Liver (tissue), 9 donors: ENCODE data around the gene PLXNB1. TPM values are rescaled to one million over a fixed set of nuclear protein-coding genes. Genes with fewer than 3 reads are reported as not detected.

Experiments
- DNase-seq: peaks from one replicate; pipeline ENCODE4 v3.0.0-alpha.2; 2017; ENCODE audit warnings: low spot score
- H3K27ac ChIP-seq, 2 donors: one replicate each; pipeline ENCODE4 v1.7.0; 2013; ENCODE audit warnings: inconsistent platforms in 2 of 2, low read length in 2 of 2, control low read depth in 1 of 2, low read depth in 1 of 2, mild to moderate bottlenecking in 1 of 2
- H3K27me3 ChIP-seq, 4 donors: one replicate each; pipeline versions ENCODE4 v1.6.1 to v1.7.0; 2013; ENCODE audit warnings: low read length in 3 of 4, inconsistent platforms in 1 of 4, mild to moderate bottlenecking in 1 of 4, moderate library complexity in 1 of 4; ENCODE audit not compliant: control insufficient read depth in 4 of 4, insufficient read depth in 4 of 4
- H3K36me3 ChIP-seq, 4 donors: one replicate each; pipeline versions ENCODE4 v1.6.1 to v1.7.0; 2013; ENCODE audit warnings: low read length in 3 of 4, mild to moderate bottlenecking in 3 of 4, low read depth in 1 of 4, moderate library complexity in 1 of 4; ENCODE audit not compliant: control insufficient read depth in 4 of 4, insufficient read depth in 3 of 4
- H3K4me1 ChIP-seq, 4 donors: one replicate each; pipeline versions ENCODE4 v1.6.1 to v1.7.0; 2013; ENCODE audit warnings: low read length in 3 of 4, mild to moderate bottlenecking in 3 of 4, moderate library complexity in 1 of 4; ENCODE audit not compliant: control insufficient read depth in 4 of 4, insufficient read depth in 4 of 4
- H3K4me3 ChIP-seq, 3 donors: one replicate each; pipeline versions ENCODE4 v1.6.1 to v1.7.0; 2013; ENCODE audit warnings: low read length in 3 of 3, control low read depth in 1 of 3, low read depth in 1 of 3, mild to moderate bottlenecking in 1 of 3
- H3K9ac ChIP-seq, 2 donors: one replicate each; pipeline ENCODE4 v1.7.0; 2013; ENCODE audit warnings: low read length in 2 of 2, mild to moderate bottlenecking in 2 of 2, moderate library complexity in 2 of 2, control low read depth in 1 of 2, low read depth in 1 of 2
- H3K9me3 ChIP-seq, 4 donors: one replicate each; pipeline versions ENCODE4 v1.6.1 to v1.7.0; 2013; ENCODE audit warnings: low read length in 3 of 4; ENCODE audit not compliant: control insufficient read depth in 4 of 4
- CTCF ChIP-seq: fragments of 150-350 bp; IDR thresholded peaks from 2 replicates; pipeline ENCODE4 v1.5.1; 2017; ENCODE audit warnings: improper control_type of control experiment, low read depth, low read length; ENCODE audit not compliant: missing input control
- EGR1 ChIP-seq, 2 donors: IDR thresholded peaks; 2 replicates each; pipeline ENCODE4 v1.6.1; 2016 to 2018; ENCODE audit warnings: antibody characterized with exemption in 2 of 2, low read depth in 2 of 2
- FOXA1 ChIP-seq: IDR thresholded peaks from 2 replicates; pipeline ENCODE4 v1.6.1; 2016; ENCODE audit warnings: antibody characterized with exemption
- FOXA2 ChIP-seq: IDR thresholded peaks from 2 replicates; pipeline ENCODE4 v1.6.1; 2016; ENCODE audit warnings: antibody characterized with exemption
- GABPA ChIP-seq, 2 donors: IDR thresholded peaks in 1 of 2; conservative IDR thresholded peaks in 1 of 2; 2 replicates each; pipeline ENCODE4 v1.6.1; 2016; ENCODE audit warnings: antibody characterized with exemption in 2 of 2, mild to moderate bottlenecking in 1 of 2, moderate library complexity in 1 of 2
- HNF4A ChIP-seq, 2 donors: conservative IDR thresholded peaks; 2 replicates each; pipeline ENCODE4 v1.6.1; 2016; ENCODE audit warnings: antibody characterized with exemption in 2 of 2, mild to moderate bottlenecking in 2 of 2
- HNF4G ChIP-seq: IDR thresholded peaks from 2 replicates; pipeline ENCODE4 v1.6.1; 2016; ENCODE audit warnings: antibody characterized with exemption
- JUND ChIP-seq, 2 donors: IDR thresholded peaks; 2 replicates each; pipeline ENCODE4 v1.6.1; 2016; ENCODE audit warnings: antibody characterized with exemption in 2 of 2
- NR2F2 ChIP-seq: IDR thresholded peaks from 2 replicates; pipeline ENCODE4 v1.6.1; 2016; ENCODE audit warnings: antibody characterized with exemption
- RAD21 ChIP-seq, 2 donors: IDR thresholded peaks; 2 replicates each; pipeline ENCODE4 v1.6.1; 2016; ENCODE audit warnings: antibody characterized with exemption in 2 of 2, mild to moderate bottlenecking in 2 of 2
- REST ChIP-seq: IDR thresholded peaks from 2 replicates; pipeline ENCODE4 v1.6.1; 2016; ENCODE audit warnings: antibody characterized with exemption, mild to moderate bottlenecking
- RXRA ChIP-seq, 2 donors: IDR thresholded peaks; 2 replicates each; pipeline ENCODE4 v1.6.1; 2017 to 2018; ENCODE audit warnings: antibody characterized with exemption in 2 of 2, mild to moderate bottlenecking in 1 of 2
- SP1 ChIP-seq: IDR thresholded peaks from 2 replicates; pipeline ENCODE4 v1.6.1; 2018; ENCODE audit warnings: antibody characterized with exemption, mild to moderate bottlenecking
- TAF1 ChIP-seq: conservative IDR thresholded peaks from 2 replicates; pipeline ENCODE4 v1.6.1; 2016; ENCODE audit warnings: antibody characterized with exemption, mild to moderate bottlenecking
- YY1 ChIP-seq: IDR thresholded peaks from 2 replicates; pipeline ENCODE4 v1.6.1; 2016; ENCODE audit warnings: antibody characterized with exemption, mild to moderate bottlenecking
- ZBTB33 ChIP-seq: IDR thresholded peaks from 2 replicates; pipeline ENCODE4 v1.6.1; 2016; ENCODE audit warnings: antibody characterized with exemption
- WGBS: extraction: QIAGEN DNeasy Blood & Tissue Kit; methylation state at CpG from one replicate; pipeline ENCODE4 v1.1.7; 2013; 5-methylcytosine and 5-hydroxymethylcytosine counted together
- polyA plus RNA-seq, 2 donors: library from polyadenylated mRNA; stranded (reverse) in 1 of 2; unstranded in 1 of 2; fragments of 200-250 nt in 1 of 2; fragments of >200 nt in 1 of 2; fragmentation: Nextera tagmentation in 1 of 2; extraction: Ambion mirVana in 1 of 2; gene quantifications; one replicate each; pipeline versions ENCODE4 v1.2.1 to v1.2.3, GENCODE V29; 2013 to 2015
- total RNA-seq, 2 donors: library from RNA; depleted of rRNA; stranded (reverse); fragments of >200 nt; gene quantifications; one replicate each; pipeline ENCODE4 v1.2.3, GENCODE V29; 2014
- TF ChIP-seq, protein P1 (sequence below): IDR thresholded peaks from 2 replicates; pipeline ENCODE4 v1.6.1; 2016; ENCODE audit warnings: antibody characterized with exemption
- TF ChIP-seq, protein P2 (sequence below): IDR thresholded peaks from 2 replicates; pipeline ENCODE4 v1.6.1; 2016; ENCODE audit warnings: antibody characterized with exemption
- donor health status: healthy.
- donor health status: healthy.
- donor health status: healthy.
- donor health status: healthy.
- donor health status: healthy.

Gene PLXNB1
- total and polyA plus RNA-seq, 4 donors, result 38.1 to 204 (median 72.9) TPM

DNA sequence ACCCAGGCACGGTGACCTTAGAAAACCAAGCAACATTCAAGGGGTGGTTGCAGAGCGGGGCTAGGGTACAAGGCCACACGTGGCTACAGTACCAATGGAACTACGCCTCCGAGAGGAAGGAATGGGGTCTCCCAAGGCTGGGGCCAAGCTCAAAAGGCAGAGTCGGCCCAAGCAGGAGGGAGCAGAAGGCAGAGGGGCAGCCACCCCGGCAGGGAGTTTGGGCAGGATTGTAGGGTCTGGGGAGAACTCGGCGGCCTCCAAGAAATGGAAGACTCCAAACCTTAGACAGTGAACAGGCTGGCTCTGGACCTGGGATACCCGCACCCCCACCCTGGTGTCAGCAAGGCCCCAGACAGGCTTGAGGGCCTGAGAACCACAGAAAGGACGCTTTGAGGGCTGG lies 45.3 kb upstream of the PLXNB1 start:
- peaks cover 9 to 21% (median 17%) of the 10 kb centered on the region in 4 donors for H3K4me1 ChIP-seq
- no peaks in the 10 kb centered on the region for H3K36me3 ChIP-seq
- DNase-seq, result no peak
- H3K27me3 ChIP-seq, result no peaks in the 10 kb centered on the region
- H3K9ac ChIP-seq, result no peak overlapping the region
- no peaks in the 10 kb centered on the region for H3K9me3 ChIP-seq
- no peak for TF ChIP-seq HNF4G
- TF ChIP-seq NR2F2, result no peak
- TF ChIP-seq CTCF, result no peak
- TF ChIP-seq ZBTB33, result no peak
- no peak for TF ChIP-seq GABPA (IDR thresholded peaks at IDR 0.05 in 1 of 2, conservative IDR thresholded peaks at IDR 0.05 in 1 of 2)
- TF ChIP-seq SP1, result no peak
- no peak for TF ChIP-seq JUND (IDR thresholded peaks at IDR 0.05)
- TF ChIP-seq, protein P1, sequence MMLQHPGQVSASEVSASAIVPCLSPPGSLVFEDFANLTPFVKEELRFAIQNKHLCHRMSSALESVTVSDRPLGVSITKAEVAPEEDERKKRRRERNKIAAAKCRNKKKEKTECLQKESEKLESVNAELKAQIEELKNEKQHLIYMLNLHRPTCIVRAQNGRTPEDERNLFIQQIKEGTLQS, result no peak
- TF ChIP-seq YY1, result no peak
- no peak for TF ChIP-seq RXRA (IDR thresholded peaks at IDR 0.05)
- TF ChIP-seq EGR1 (IDR thresholded peaks at IDR 0.05; ENCODE audit: low read depth in 2 of 2), result no peak
- TF ChIP-seq REST, result no peak
- WGBS, result 93% methylated on average over 11 of the region's 11 CpGs
- no peak overlapping the region for H3K4me3 ChIP-seq
- no peak overlapping the region for H3K27ac ChIP-seq

- TF ChIP-seq, protein P2, sequence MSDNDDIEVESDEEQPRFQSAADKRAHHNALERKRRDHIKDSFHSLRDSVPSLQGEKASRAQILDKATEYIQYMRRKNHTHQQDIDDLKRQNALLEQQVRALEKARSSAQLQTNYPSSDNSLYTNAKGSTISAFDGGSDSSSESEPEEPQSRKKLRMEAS, result no peak
- no peak for TF ChIP-seq FOXA1
- TF ChIP-seq, protein P1, result no peak
- TF ChIP-seq NR2F2, result no peak
- TF ChIP-seq HNF4G, result no peak
- TF ChIP-seq FOXA2, result no peak
- no peak for TF ChIP-seq RAD21 (IDR thresholded peaks at IDR 0.05)
- no peak for TF ChIP-seq YY1
- no peak for TF ChIP-seq RXRA (IDR thresholded peaks at IDR 0.05)
- TF ChIP-seq ZBTB33, result no peak
- no peak for TF ChIP-seq JUND (IDR thresholded peaks at IDR 0.05)
- TF ChIP-seq CTCF, result no peak
- no peak for TF ChIP-seq SP1
- TF ChIP-seq TAF1, result no peak
- TF ChIP-seq HNF4A (conservative IDR thresholded peaks at IDR 0.05), result no peak
- no peak overlapping the region for H3K4me3 ChIP-seq
- no peak overlapping the region for H3K9ac ChIP-seq
- no peaks in the 10 kb centered on the region for H3K9me3 ChIP-seq
- H3K27ac ChIP-seq, result no peak overlapping the region
- H3K27me3 ChIP-seq, result no peaks in the 10 kb centered on the region
- H3K4me1 ChIP-seq, result peaks cover 11 to 27% (median 22%) of the 10 kb centered on the region in 4 donors
- DNase-seq, result no peak
- 88% methylated on average over 4 of the region's 4 CpGs for WGBS
- H3K36me3 ChIP-seq, result no peaks in the 10 kb centered on the region
Observed at GRCh38 chr3:48474619-48475018, 44.7 kb upstream of the PLXNB1 start.
